ENCODE measurements around the gene ARHGEF1. TPM values are rescaled to one million over a fixed set of nuclear protein-coding genes. Genes with fewer than 3 reads are reported as not detected.

Gene ARHGEF1
- total and polyA plus RNA-seq, 2 experiments from 2014 or later = 40.1 to 49.9 TPM

DNA sequence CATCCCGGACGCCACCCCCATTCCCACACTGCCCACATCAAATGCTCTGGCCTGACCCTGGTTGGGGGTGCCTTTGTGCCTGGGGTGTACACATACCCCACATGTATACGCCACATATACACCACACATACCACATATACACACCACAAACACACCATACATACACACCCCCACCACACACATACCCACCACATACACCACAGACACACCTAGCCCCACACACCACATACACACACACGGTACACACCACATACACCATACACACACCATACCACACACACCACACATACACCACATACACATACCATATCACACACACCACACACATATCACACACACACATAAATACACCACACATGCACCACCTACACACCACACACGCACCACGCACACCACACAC lies 35.1 kb downstream of the ARHGEF1 start:
- TF ChIP-seq, protein P1, sequence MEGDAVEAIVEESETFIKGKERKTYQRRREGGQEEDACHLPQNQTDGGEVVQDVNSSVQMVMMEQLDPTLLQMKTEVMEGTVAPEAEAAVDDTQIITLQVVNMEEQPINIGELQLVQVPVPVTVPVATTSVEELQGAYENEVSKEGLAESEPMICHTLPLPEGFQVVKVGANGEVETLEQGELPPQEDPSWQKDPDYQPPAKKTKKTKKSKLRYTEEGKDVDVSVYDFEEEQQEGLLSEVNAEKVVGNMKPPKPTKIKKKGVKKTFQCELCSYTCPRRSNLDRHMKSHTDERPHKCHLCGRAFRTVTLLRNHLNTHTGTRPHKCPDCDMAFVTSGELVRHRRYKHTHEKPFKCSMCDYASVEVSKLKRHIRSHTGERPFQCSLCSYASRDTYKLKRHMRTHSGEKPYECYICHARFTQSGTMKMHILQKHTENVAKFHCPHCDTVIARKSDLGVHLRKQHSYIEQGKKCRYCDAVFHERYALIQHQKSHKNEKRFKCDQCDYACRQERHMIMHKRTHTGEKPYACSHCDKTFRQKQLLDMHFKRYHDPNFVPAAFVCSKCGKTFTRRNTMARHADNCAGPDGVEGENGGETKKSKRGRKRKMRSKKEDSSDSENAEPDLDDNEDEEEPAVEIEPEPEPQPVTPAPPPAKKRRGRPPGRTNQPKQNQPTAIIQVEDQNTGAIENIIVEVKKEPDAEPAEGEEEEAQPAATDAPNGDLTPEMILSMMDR (IDR thresholded peaks at IDR 0.05; ENCODE audit: low read depth, low read length) = no peak
- Histone ChIP-seq H3K4me1 (ENCODE audit: low read depth) (no peaks in the 10 kb centered on the region), H3K36me3 (no peaks in the 10 kb centered on the region), H3K27me3 (peaks cover 100% of the 10 kb centered on the region), H3K9me3 (ENCODE audit: low read depth) (no peaks in the 10 kb centered on the region), H3K27ac (no peak overlapping the region), H3K4me3 (no peak overlapping the region)
- DNase-seq (ENCODE audit: low read depth in 1 of 2, low spot score in 1 of 2) = no peak

DNA sequence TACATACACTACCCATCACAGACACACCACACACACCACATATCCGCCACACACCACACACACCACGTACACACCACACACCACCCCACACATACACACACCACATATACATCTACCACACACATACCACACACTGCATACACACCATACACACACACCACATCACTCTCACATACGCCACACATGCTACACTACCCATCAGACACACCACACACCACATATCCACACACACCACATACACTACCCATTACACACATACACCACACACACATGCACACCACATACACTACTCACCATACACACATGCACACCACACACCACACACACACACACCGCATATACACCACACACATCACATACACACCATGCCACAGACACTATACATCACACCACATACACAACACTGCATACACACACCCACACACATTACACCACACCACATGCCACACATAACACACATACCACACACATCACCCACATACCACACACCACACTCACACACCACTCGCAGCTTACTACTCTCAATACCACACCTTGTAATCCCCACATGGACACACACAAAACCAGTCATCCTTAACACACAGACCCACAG lies 35.8 kb downstream of the ARHGEF1 start:
- Histone ChIP-seq H3K4me3 (no peak overlapping the region), H3K27me3 (peaks cover 98% of the 10 kb centered on the region), H3K36me3 (no peaks in the 10 kb centered on the region), H3K27ac (no peak overlapping the region), H3K9me3 (ENCODE audit: low read depth) (no peaks in the 10 kb centered on the region), H3K4me1 (ENCODE audit: low read depth) (no peaks in the 10 kb centered on the region)
- TF ChIP-seq, protein P1 (IDR thresholded peaks at IDR 0.05; ENCODE audit: low read depth, low read length) = no peak
- DNase-seq (ENCODE audit: low read depth in 1 of 2, low spot score in 1 of 2) = no peak

DNA sequence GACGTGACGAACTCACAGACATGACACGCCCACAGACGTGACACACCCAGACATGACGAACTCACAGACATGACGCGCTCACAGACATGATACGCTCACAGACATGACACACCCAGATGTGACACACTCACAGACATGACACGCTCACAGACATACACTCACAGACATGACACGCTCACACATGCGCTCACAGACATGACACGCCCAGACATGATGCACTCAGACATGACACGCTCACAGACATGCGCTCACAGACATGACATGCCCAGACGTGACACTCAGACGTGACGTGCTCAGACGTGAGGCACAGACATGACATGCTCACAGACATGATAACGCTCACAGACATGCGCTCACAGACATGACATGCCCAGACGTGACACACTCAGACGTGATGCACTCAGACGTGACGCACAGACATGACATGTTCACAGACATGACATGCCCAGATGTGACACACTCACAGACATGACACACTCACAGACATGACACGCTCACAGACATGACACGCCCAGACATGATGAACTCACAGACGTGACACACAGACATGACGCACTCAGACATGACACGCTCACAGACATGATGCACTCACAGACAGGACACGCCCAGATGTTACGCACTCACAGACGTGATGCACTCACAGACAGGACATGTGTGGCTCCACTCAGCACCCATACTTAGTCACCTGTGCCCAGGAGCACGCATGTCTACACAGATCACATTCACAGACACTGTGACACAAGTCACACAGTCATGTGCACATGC lies 37.1 kb downstream of the ARHGEF1 start:
- Histone ChIP-seq H3K36me3 (no peaks in the 10 kb centered on the region), H3K27ac (no peak overlapping the region), H3K27me3 (peaks cover 98% of the 10 kb centered on the region), H3K9me3 (ENCODE audit: low read depth) (no peaks in the 10 kb centered on the region), H3K4me1 (ENCODE audit: low read depth) (no peaks in the 10 kb centered on the region), H3K4me3 (no peak overlapping the region)
- no peak for DNase-seq (ENCODE audit: low read depth in 1 of 2, low spot score in 1 of 2)
- TF ChIP-seq, protein P1 (IDR thresholded peaks at IDR 0.05; ENCODE audit: low read depth, low read length) = no peak

DNA sequence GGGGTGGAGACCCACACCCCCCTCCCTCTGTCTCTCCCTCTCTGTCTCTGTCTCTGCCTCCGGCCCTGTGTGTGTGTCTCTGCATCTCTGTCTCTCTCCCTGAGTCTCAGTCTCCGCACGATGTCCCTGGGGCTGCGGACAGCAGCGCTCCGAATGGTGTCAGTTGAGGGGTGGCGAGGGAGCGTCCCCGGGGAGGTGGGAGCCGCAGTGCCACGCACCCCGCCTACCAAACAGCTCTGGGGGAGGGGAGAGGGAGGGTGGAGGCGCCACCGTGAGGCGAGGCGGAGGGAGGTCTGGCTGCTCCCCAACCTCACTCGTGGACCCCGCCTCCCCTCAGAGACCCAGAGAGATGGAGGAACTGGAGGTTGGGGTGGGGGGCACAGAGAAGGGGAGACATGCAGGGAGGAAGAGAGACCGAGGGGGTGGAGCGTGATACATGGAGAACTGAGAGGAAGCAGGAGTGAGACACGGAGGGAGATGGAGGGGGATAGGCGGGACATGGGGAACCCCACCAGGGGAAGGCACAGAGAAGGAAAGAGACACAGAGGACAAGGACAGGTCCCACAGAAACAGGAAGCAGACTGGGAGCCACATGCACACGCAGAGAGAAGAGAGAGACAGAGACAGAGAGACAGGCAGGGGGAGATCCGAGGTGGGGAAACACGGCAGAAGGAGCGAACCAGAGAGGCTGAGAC lies 38.0 kb downstream of the ARHGEF1 start:
- no peaks in the 10 kb centered on the region for H3K4me1 ChIP-seq (ENCODE audit: low read depth)
- peaks cover 98% of the 10 kb centered on the region for H3K27me3 ChIP-seq
- no peaks in the 10 kb centered on the region for H3K36me3 ChIP-seq
- no peak for DNase-seq (ENCODE audit: low read depth in 1 of 2, low spot score in 1 of 2)
- TF ChIP-seq, protein P1 (IDR thresholded peaks at IDR 0.05; ENCODE audit: low read depth, low read length) = no peak
- no peaks in the 10 kb centered on the region for H3K9me3 ChIP-seq (ENCODE audit: low read depth)
- H3K27ac ChIP-seq = no peak overlapping the region
- H3K4me3 ChIP-seq = no peak overlapping the region

DNA sequence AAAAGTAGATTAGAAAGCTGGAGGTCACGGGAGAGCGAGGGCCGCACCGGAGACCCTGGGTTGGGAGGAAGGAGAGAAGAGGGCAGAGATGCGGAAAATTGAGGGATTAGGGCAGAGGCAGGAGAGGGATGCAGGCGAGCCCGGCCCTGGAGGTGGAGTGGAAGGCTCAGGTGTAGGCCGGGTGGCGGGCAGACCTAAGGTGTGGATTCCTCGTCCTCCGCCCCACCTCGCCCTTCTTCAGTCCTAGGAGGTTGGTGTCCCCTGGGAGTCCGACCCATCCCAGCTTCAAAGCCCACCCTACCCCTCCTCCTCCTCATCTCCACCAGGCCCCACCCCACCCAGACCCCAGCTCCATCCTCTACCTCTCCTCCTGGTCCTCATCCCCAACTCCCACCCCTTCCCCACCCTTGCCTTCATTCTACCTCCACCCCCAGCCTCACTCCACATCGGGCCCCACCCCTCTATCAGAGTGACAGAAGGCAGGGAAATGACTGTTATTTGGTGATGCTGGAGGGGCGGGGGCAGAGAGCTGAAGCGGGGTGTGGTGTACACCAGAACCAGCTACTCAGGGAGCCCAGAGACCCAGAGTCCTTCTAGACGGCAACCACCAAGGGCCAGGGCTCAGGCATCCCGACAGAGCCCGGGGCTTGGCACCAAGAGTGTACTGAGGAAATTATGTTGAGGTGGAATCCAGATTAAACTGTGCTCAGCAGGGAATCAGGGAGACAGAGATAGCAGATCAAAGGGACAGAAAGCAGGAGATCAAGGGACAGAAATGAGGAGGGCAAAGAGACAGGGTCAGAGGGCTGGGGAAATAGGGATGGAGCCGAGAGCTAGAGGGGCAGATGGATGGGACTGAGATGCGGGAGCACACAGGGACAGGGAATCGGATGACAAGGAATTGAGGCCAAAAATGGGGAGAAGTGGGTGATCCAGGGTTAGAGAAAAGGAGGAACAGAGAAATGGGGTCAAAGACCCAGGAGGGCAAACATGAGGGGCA lies 38.9 kb downstream of the ARHGEF1 start:
- H3K27ac ChIP-seq = no peak overlapping the region
- H3K9me3 ChIP-seq (ENCODE audit: low read depth) = no peaks in the 10 kb centered on the region
- no peak overlapping the region for H3K4me3 ChIP-seq
- H3K4me1 ChIP-seq (ENCODE audit: low read depth) = no peaks in the 10 kb centered on the region
- no peaks in the 10 kb centered on the region for H3K36me3 ChIP-seq
- DNase-seq (ENCODE audit: low read depth in 1 of 2, low spot score in 1 of 2) = no peak
- TF ChIP-seq, protein P1 (IDR thresholded peaks at IDR 0.05; ENCODE audit: low read depth, low read length) = no peak
- H3K27me3 ChIP-seq = peaks cover 98% of the 10 kb centered on the region
